Activated T-helper 2 cell treated with anti-CD3 and anti-CD28 coated beads, Interferon-gamma antibody, Interleukin-2, Interleukin-4, amounts not matched to agents 10 μg/mL and 5 μg/mL and 100 μg/mL, durations not matched to agents 14 hours and 24 hours and 36 hours (primary cell): Measurements from ENCODE around the gene NBL1. TPM values are rescaled to one million over a fixed set of nuclear protein-coding genes. Genes with fewer than 3 reads are reported as not detected.

Source experiments
- DNase-seq: peaks from one replicate; pipeline ENCODE4 v3.0.0; 2021; ENCODE audit warnings: low spot score
- H3K27ac Mint-ChIP-seq: one replicate; pipeline ENCODE4 v1.8.0; 2021; ENCODE audit warnings: mixed read lengths
- H3K27me3 Mint-ChIP-seq: one replicate; pipeline ENCODE4 v1.8.0; 2021; ENCODE audit warnings: low read depth, mixed read lengths
- H3K36me3 Mint-ChIP-seq: one replicate; pipeline ENCODE4 v1.8.0; 2021; ENCODE audit warnings: low read depth, mixed read lengths
- H3K4me1 Mint-ChIP-seq: one replicate; pipeline ENCODE4 v1.8.0; 2021; ENCODE audit warnings: low read depth, mixed read lengths
- H3K4me3 Mint-ChIP-seq: one replicate; pipeline ENCODE4 v1.8.0; 2021; ENCODE audit warnings: low read depth, mild to moderate bottlenecking, moderate library complexity, mixed read lengths
- H3K9me3 Mint-ChIP-seq: one replicate; pipeline ENCODE4 v1.8.0; 2021; ENCODE audit warnings: mixed read lengths
- intact Hi-C: fragments of 100-400 bp; cut with micrococcal nuclease; formaldehyde crosslinking; loops from one replicate; pipeline ENCODE4 v1.15.1; 2023
- total RNA-seq: library from RNA; stranded (reverse); gene quantifications from 2 replicates; pipeline ENCODE4 v1.2.3, GENCODE V29; 2022

Gene NBL1
- total RNA-seq, 1 donor from 2014 or later: 55.7 TPM

- Mint-ChIP-seq H3K27ac (no peak overlapping the region), H3K4me3 (no peak overlapping the region), H3K4me1 (peaks cover 10% of the 10 kb centered on the region), H3K36me3 (peaks cover 3% of the 10 kb centered on the region), H3K9me3 (no peaks in the 10 kb centered on the region), H3K27me3 (no peaks in the 10 kb centered on the region)
- intact Hi-C loops: no loop called here
- no peak for DNase-seq
Measured at GRCh38 chr1:19706136-19706535, 62.0 kb downstream of the NBL1 start.

Other genes starting within 250 kb of the NBL1 start
- gene CAPZB, start 158.8 kb upstream of the NBL1 start, total RNA-seq: 329 and 336 TPM in 2 replicates
- not detected in 2 replicates for gene HTR6, start 20.6 kb downstream of the NBL1 start, total RNA-seq
- gene TMCO4, start 155.6 kb downstream of the NBL1 start, total RNA-seq: 12.9 and 16.1 TPM in 2 replicates
- not detected in 2 replicates for gene RNF186, start 171.0 kb downstream of the NBL1 start, total RNA-seq
- 10.0 and 12.6 TPM in 2 replicates for gene OTUD3, start 238.1 kb downstream of the NBL1 start, total RNA-seq